HepG2 (cell line): ENCODE data around the gene CLIP2. TPM values are rescaled to one million over a fixed set of nuclear protein-coding genes. Genes with fewer than 3 reads are reported as not detected.

Source experiments
- CENPX ChIP-seq: sonication (generic); formaldehyde crosslinking; IDR thresholded peaks from 2 replicates; pipeline ENCODE4 v1.9.0; 2021; ENCODE audit warnings: mild to moderate bottlenecking, missing genetic modification reagents, moderate library complexity
- CSRNP1 ChIP-seq: sonication (generic); formaldehyde crosslinking; IDR thresholded peaks from 2 replicates; pipeline ENCODE4 v1.8.1; 2023; ENCODE audit warnings: mild to moderate bottlenecking, missing genetic modification reagents
- FOXJ3 ChIP-seq: sonication (generic); formaldehyde crosslinking; IDR thresholded peaks from 2 replicates; pipeline ENCODE4 v1.4.0; 2020; ENCODE audit warnings: missing genetic modification reagents, mild to moderate bottlenecking, borderline replicate concordance
- GABPB1 ChIP-seq: IDR thresholded peaks from 2 replicates; pipeline ENCODE4 v1.6.1; 2016; ENCODE audit warnings: mild to moderate bottlenecking, missing genetic modification reagents, moderate library complexity, missing compliant biosample characterization
- HOXD1 ChIP-seq: sonication (generic); formaldehyde crosslinking; IDR thresholded peaks from 2 replicates; pipeline ENCODE4 v1.5.0; 2020; ENCODE audit warnings: missing genetic modification reagents
- JUND ChIP-seq: sonication (generic); formaldehyde crosslinking; IDR thresholded peaks from 2 replicates; pipeline ENCODE4 v1.8.0; 2022; ENCODE audit warnings: mild to moderate bottlenecking, missing genetic modification reagents
- KDM2A ChIP-seq: sonication (generic); formaldehyde crosslinking; IDR thresholded peaks from 2 replicates; pipeline ENCODE4 v1.4.0; 2020; ENCODE audit warnings: low read depth, missing genetic modification reagents, borderline replicate concordance
- KLF15 ChIP-seq: sonication (generic); formaldehyde crosslinking; IDR thresholded peaks from 2 replicates; pipeline ENCODE4 v1.8.1; 2023; ENCODE audit warnings: borderline replicate concordance, mild to moderate bottlenecking, inconsistent platforms, missing genetic modification reagents, mixed read lengths
- MATR3 ChIP-seq: sonication (generic); formaldehyde crosslinking; IDR thresholded peaks from 2 replicates; pipeline ENCODE4 v1.4.0; 2020; ENCODE audit warnings: missing genetic modification reagents
- MEIS1 ChIP-seq: sonication (generic); formaldehyde crosslinking; IDR thresholded peaks from 2 replicates; pipeline ENCODE4 v1.9.0; 2021; ENCODE audit warnings: mild to moderate bottlenecking, missing genetic modification reagents, moderate library complexity, borderline replicate concordance
- MLLT10 ChIP-seq: sonication (generic); formaldehyde crosslinking; IDR thresholded peaks from 2 replicates; pipeline ENCODE4 v1.4.0; 2020; ENCODE audit warnings: missing genetic modification reagents
- NBN ChIP-seq: fragments of 450-650 bp; conservative IDR thresholded peaks from 2 replicates; pipeline ENCODE4 v1.6.1; 2017
- PPARG ChIP-seq: conservative IDR thresholded peaks from 2 replicates; pipeline ENCODE4 v1.6.1; 2016; ENCODE audit warnings: missing biosample characterization, missing genetic modification reagents
- RXRA ChIP-seq: sonication (generic); formaldehyde crosslinking; IDR thresholded peaks from 2 replicates; pipeline ENCODE4 v1.5.1; 2020; ENCODE audit warnings: missing genetic modification reagents
- SP4 ChIP-seq: sonication (generic); formaldehyde crosslinking; IDR thresholded peaks from 2 replicates; pipeline ENCODE4 v1.8.1; 2023; ENCODE audit warnings: mild to moderate bottlenecking, missing genetic modification reagents
- SYNCRIP ChIP-seq: fragments of 200-400 bp; formaldehyde crosslinking; IDR thresholded peaks from 2 replicates; pipeline ENCODE4 v1.6.1; 2018; ENCODE audit warnings: mild to moderate bottlenecking, low read depth, low read length; ENCODE audit not compliant: insufficient read depth
- TOPORS ChIP-seq: sonication (generic); formaldehyde crosslinking; IDR thresholded peaks from 2 replicates; pipeline ENCODE4 v1.8.0; 2023; ENCODE audit warnings: mild to moderate bottlenecking, missing genetic modification reagents
- ZC3H13 ChIP-seq: sonication (generic); formaldehyde crosslinking; IDR thresholded peaks from 2 replicates; pipeline ENCODE4 v1.8.1; 2023; ENCODE audit warnings: mild to moderate bottlenecking, missing genetic modification reagents, moderate library complexity
- ZKSCAN1 ChIP-seq: fragments of 150-350 bp; IDR thresholded peaks from 2 replicates; pipeline ENCODE4 v1.6.1; 2014; ENCODE audit warnings: low read length
- ZNF10 ChIP-seq: sonication (generic); formaldehyde crosslinking; IDR thresholded peaks from 2 replicates; pipeline ENCODE4 v1.4.0; 2020; ENCODE audit warnings: mild to moderate bottlenecking, low read depth, missing genetic modification reagents, borderline replicate concordance
- ZNF124 ChIP-seq: sonication (generic); formaldehyde crosslinking; IDR thresholded peaks from 2 replicates; pipeline ENCODE4 v1.4.0; 2020; ENCODE audit warnings: missing genetic modification reagents
- ZNF292 ChIP-seq: sonication (generic); formaldehyde crosslinking; IDR thresholded peaks from 2 replicates; pipeline ENCODE4 v1.8.1; 2022; ENCODE audit warnings: mild to moderate bottlenecking, low read depth, missing genetic modification reagents, borderline replicate concordance
- ZNF382 ChIP-seq: sonication (generic); formaldehyde crosslinking; IDR thresholded peaks from 2 replicates; pipeline ENCODE4 v1.5.0; 2020; ENCODE audit warnings: missing genetic modification reagents, mild to moderate bottlenecking, borderline replicate concordance
- ZNF460 ChIP-seq: sonication (generic); formaldehyde crosslinking; IDR thresholded peaks from 2 replicates; pipeline ENCODE4 v1.5.1; 2020; ENCODE audit warnings: missing genetic modification reagents, mild to moderate bottlenecking, borderline replicate concordance
- ZNF501 ChIP-seq: sonication (generic); formaldehyde crosslinking; IDR thresholded peaks from 2 replicates; pipeline ENCODE4 v1.5.1; 2020; ENCODE audit warnings: mild to moderate bottlenecking, moderate library complexity, missing genetic modification reagents
- ZNF660 ChIP-seq: sonication (generic); formaldehyde crosslinking; IDR thresholded peaks from 2 replicates; pipeline ENCODE4 v1.5.1; 2020; ENCODE audit warnings: mild to moderate bottlenecking, low read depth, missing genetic modification reagents, borderline replicate concordance
- ZNF790 ChIP-seq: sonication (generic); formaldehyde crosslinking; IDR thresholded peaks from 2 replicates; pipeline ENCODE4 v1.8.0; 2022; ENCODE audit warnings: missing genetic modification reagents, mild to moderate bottlenecking, borderline replicate concordance
- polyA plus RNA-seq, 8 experiments: library from polyadenylated mRNA; depleted of rRNA in 3 of 8; stranded (reverse) in 7 of 8; unstranded in 1 of 8; fragments of >200 nt; fragmentation: Illumina TruSeq in 4 of 8; extraction: Trizol in 4 of 8; gene quantifications; 2 replicates each; pipeline versions ENCODE4 v1.2.1 to v1.2.3, GENCODE V29; 2011 to 2016; ENCODE audit warnings: low read depth in 4 of 8, missing spikeins in 1 of 8, mixed read lengths in 1 of 8; ENCODE audit not compliant: insufficient read depth in 1 of 8
- total RNA-seq, 5 experiments: library from RNA; depleted of rRNA; stranded (reverse); fragments of >200 nt; fragmentation: Illumina TruSeq; extraction: Trizol; gene quantifications; 2 replicates each; pipeline ENCODE4 v1.2.3, GENCODE V29; 2016; ENCODE audit warnings: low read depth in 1 of 5
- TF ChIP-seq, protein P1 (sequence below): sonication (generic); formaldehyde crosslinking; IDR thresholded peaks from 2 replicates; pipeline ENCODE4 v1.4.0; 2020; ENCODE audit warnings: missing genetic modification reagents, borderline replicate concordance
- TF ChIP-seq, protein P2 (sequence below): IDR thresholded peaks from 2 replicates; pipeline ENCODE4 v1.6.1; 2018; ENCODE audit warnings: missing genetic modification reagents

Gene CLIP2
- total and polyA plus RNA-seq, 2 of the 13 experiments (the other 11 are each of a cell fraction or from before 2014, with no cell fraction given), result 6.5 to 17.4 TPM

DNA sequence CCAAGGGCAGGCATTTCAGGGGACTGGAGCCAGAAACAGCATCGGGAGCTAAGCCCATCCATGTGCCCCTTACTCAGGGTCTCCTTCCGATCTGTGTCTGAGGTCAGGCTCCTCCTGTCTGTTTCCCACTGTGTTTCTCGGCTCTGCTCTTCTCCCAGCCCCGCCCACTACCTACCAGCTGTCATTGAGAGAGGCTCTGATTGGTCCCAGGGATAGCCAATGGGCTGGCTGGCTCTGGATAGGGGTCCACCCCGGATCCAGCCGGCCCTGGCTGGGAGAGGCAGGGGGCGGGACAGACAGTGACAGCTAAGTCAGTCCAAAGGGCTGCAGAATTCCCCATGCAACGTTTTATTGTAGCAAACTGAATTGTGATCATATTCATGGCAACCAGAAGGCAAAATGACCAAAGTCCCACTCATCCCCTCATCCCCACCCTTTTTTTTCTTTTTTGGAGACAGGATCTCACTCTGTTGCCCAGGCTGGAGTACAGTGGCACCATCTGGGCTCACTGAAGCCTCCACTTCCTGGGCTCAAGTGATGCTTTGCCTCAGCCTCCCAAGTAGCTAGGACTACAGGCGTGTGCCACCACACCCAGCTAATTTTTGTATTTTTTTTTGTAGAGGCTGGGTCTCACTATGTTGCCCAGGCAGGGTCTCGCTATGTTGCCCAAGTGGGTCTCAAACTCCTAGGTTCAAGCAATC, 76.3 kb downstream of the CLIP2 start (continued):
- TF ChIP-seq, protein P1, sequence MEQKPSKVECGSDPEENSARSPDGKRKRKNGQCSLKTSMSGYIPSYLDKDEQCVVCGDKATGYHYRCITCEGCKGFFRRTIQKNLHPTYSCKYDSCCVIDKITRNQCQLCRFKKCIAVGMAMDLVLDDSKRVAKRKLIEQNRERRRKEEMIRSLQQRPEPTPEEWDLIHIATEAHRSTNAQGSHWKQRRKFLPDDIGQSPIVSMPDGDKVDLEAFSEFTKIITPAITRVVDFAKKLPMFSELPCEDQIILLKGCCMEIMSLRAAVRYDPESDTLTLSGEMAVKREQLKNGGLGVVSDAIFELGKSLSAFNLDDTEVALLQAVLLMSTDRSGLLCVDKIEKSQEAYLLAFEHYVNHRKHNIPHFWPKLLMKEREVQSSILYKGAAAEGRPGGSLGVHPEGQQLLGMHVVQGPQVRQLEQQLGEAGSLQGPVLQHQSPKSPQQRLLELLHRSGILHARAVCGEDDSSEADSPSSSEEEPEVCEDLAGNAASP (CRISPR knock-in tag), result no peak
- TF ChIP-seq NBN (no peak), RXRA (CRISPR knock-in tag) (no peak), ZNF292 (no peak), ZKSCAN1 (no peak), ZC3H13 (no peak), SYNCRIP (no peak), JUND (no peak), CSRNP1 (CRISPR knock-in tag) (no peak), MATR3 (CRISPR knock-in tag) (no peak), PPARG (CRISPR knock-in tag) (no peak), ZNF790 (no peak), MLLT10 (CRISPR knock-in tag) (no peak), ZNF660 (CRISPR knock-in tag) (no peak), ZNF10 (CRISPR knock-in tag) (no peak), TOPORS (CRISPR knock-in tag) (no peak), ZNF501 (no peak), KLF15 (CRISPR knock-in tag) (no peak), GABPB1 (peak; percentile 40), FOXJ3 (CRISPR knock-in tag) (no peak), ZNF124 (CRISPR knock-in tag) (no peak), ZNF382 (CRISPR knock-in tag) (no peak), SP4 (CRISPR knock-in tag) (peak; percentile 48; the same call in 1 of the 2 replicates), ZNF460 (CRISPR knock-in tag) (peak; percentile 15; the same call in 1 of the 2 replicates), MEIS1 (peak; percentile 31; the same call in 1 of the 2 replicates), CENPX (CRISPR knock-in tag) (no peak), HOXD1 (no peak), KDM2A (CRISPR knock-in tag) (0 out of 2 replicates have a peak, but pooled peaks have one; percentile 21)
- TF ChIP-seq, protein P2, sequence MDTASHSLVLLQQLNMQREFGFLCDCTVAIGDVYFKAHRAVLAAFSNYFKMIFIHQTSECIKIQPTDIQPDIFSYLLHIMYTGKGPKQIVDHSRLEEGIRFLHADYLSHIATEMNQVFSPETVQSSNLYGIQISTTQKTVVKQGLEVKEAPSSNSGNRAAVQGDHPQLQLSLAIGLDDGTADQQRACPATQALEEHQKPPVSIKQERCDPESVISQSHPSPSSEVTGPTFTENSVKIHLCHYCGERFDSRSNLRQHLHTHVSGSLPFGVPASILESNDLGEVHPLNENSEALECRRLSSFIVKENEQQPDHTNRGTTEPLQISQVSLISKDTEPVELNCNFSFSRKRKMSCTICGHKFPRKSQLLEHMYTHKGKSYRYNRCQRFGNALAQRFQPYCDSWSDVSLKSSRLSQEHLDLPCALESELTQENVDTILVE (CRISPR knock-in tag), result no peak
